Osteocyte (in vitro differentiated cells): ENCODE measurements around the gene LARP4B. TPM values are rescaled to one million over a fixed set of nuclear protein-coding genes. Genes with fewer than 3 reads are reported as not detected.

ENCODE experiments used
- DNase-seq: peaks from one replicate; pipeline ENCODE4 v3.0.0; 2021; ENCODE audit warnings: mixed read lengths; ENCODE audit not compliant: unreplicated experiment; ENCODE audit errors: extremely low spot score
- H3K27ac Mint-ChIP-seq: one replicate; pipeline ENCODE4 v1.8.0; 2021; ENCODE audit warnings: mild to moderate bottlenecking, mixed read lengths; ENCODE audit not compliant: unreplicated experiment
- H3K27me3 Mint-ChIP-seq: one replicate; pipeline ENCODE4 v1.8.0; 2021; ENCODE audit warnings: mixed read lengths; ENCODE audit not compliant: unreplicated experiment
- H3K36me3 Mint-ChIP-seq: one replicate; pipeline ENCODE4 v1.8.0; 2021; ENCODE audit warnings: mixed read lengths; ENCODE audit not compliant: unreplicated experiment
- H3K4me1 Mint-ChIP-seq: one replicate; pipeline ENCODE4 v1.8.0; 2021; ENCODE audit warnings: mixed read lengths; ENCODE audit not compliant: unreplicated experiment
- H3K4me3 Mint-ChIP-seq: one replicate; pipeline ENCODE4 v1.8.0; 2021; ENCODE audit warnings: mild to moderate bottlenecking, moderate library complexity, mixed read lengths; ENCODE audit not compliant: unreplicated experiment
- H3K9me3 Mint-ChIP-seq: one replicate; pipeline ENCODE4 v1.8.0; 2021; ENCODE audit warnings: mixed read lengths; ENCODE audit not compliant: unreplicated experiment
- total RNA-seq: library from RNA; stranded (reverse); gene quantifications from 2 replicates; pipeline ENCODE4 v1.2.1, GENCODE V29; 2021
- TF ChIP-seq, protein P1 (sequence below): fragments of 200-600 bp; sonication (generic); IDR thresholded peaks from 2 replicates; pipeline ENCODE4 v1.5.0; 2021; ENCODE audit warnings: antibody characterized with exemption, mild to moderate bottlenecking, moderate library complexity

The LARP4B gene
- total RNA-seq, 1 donor from 2014 or later: 79.6 TPM

GRCh38 chr10:786633-787474, 144.7 kb downstream of the LARP4B start:
- peaks cover 4% of the 10 kb centered on the region for H3K4me1 Mint-ChIP-seq

DNA sequence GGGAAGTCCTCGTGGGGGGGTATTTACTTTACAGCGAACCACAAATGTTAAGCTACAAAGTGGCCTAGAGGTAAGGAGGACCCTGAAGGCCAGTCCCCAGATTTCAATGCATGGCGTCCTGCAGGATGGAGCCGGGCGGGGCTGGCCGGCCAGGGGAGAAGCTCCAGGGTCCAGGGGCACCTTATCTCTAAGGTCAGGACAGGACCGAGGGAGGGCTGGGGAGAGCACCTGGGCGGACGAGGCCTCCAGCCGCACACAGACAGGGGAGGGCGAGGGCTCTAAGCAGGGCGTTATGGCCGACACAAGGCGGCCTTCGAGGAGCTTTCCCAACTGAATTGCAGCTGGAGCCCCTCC, 145.7 kb downstream of the LARP4B start:
- H3K27ac Mint-ChIP-seq: no peak overlapping the region
- no peak overlapping the region for H3K4me3 Mint-ChIP-seq
- H3K36me3 Mint-ChIP-seq: no peaks in the 10 kb centered on the region
- H3K9me3 Mint-ChIP-seq: no peaks in the 10 kb centered on the region
- DNase-seq: no peak
- H3K27me3 Mint-ChIP-seq: no peaks in the 10 kb centered on the region
- H3K4me1 Mint-ChIP-seq: peaks cover 4% of the 10 kb centered on the region
- TF ChIP-seq, protein P1, sequence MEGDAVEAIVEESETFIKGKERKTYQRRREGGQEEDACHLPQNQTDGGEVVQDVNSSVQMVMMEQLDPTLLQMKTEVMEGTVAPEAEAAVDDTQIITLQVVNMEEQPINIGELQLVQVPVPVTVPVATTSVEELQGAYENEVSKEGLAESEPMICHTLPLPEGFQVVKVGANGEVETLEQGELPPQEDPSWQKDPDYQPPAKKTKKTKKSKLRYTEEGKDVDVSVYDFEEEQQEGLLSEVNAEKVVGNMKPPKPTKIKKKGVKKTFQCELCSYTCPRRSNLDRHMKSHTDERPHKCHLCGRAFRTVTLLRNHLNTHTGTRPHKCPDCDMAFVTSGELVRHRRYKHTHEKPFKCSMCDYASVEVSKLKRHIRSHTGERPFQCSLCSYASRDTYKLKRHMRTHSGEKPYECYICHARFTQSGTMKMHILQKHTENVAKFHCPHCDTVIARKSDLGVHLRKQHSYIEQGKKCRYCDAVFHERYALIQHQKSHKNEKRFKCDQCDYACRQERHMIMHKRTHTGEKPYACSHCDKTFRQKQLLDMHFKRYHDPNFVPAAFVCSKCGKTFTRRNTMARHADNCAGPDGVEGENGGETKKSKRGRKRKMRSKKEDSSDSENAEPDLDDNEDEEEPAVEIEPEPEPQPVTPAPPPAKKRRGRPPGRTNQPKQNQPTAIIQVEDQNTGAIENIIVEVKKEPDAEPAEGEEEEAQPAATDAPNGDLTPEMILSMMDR: no peak

More at GRCh38 chr10:786633-787474, 144.7 kb downstream of the LARP4B start:
- Mint-ChIP-seq H3K4me3 (no peak overlapping the region), H3K27ac (no peak overlapping the region), H3K27me3 (no peaks in the 10 kb centered on the region), H3K36me3 (no peaks in the 10 kb centered on the region), H3K9me3 (no peaks in the 10 kb centered on the region)
- peak; percentile 76 for DNase-seq
- TF ChIP-seq, protein P1: no peak

DNA sequence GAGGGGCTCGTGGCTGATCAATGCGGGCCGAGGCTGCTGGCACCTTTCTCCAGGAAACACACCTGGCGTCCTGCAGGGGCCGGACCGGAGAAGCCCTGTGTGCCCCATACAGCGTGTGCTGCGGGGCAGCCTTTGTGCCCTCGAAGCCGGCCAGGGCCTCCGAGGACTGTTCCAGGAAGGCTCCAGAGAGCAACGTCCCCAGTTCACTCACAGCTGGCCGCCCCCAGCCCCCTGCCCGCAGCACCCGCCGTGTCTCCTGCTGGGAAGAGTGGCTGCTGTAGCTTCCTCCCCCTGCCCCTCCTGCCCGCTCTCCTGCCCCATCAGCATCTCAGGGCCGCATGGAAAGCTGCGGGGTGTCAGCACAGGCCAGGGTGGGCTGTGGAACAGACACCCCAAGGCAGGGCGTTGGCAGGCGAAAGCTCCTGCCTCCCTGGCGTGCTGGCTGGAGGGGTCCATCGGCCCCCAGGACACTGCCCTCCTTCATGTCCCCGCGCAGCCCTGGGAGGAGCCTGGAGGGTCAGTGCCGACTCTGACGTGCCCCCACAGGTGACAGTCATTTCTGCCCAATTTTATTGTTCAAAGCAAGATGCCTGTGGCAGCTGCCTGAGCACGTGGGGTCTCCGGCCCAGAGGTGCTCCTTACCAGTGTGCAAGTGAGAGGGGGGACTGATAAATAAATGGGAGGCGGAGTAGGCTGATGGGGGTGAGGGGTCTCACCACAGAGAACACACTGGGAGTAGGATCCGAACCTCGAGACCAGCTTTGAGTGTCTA, 146.2 kb downstream of the LARP4B start:
- no peak overlapping the region for H3K27ac Mint-ChIP-seq
- no peaks in the 10 kb centered on the region for H3K36me3 Mint-ChIP-seq
- H3K27me3 Mint-ChIP-seq: no peaks in the 10 kb centered on the region
- no peak overlapping the region for H3K4me3 Mint-ChIP-seq
- peak; percentile 83 for DNase-seq
- H3K4me1 Mint-ChIP-seq: peaks cover 4% of the 10 kb centered on the region
- TF ChIP-seq, protein P1: no peak
- no peaks in the 10 kb centered on the region for H3K9me3 Mint-ChIP-seq

- DNase-seq: no peak
- Mint-ChIP-seq H3K27me3 (no peaks in the 10 kb centered on the region), H3K36me3 (no peaks in the 10 kb centered on the region), H3K4me3 (no peak overlapping the region), H3K9me3 (no peaks in the 10 kb centered on the region), H3K27ac (no peak overlapping the region), H3K4me1 (peaks cover 4% of the 10 kb centered on the region)
- TF ChIP-seq, protein P1: no peak
These were observed 147.0 kb downstream of the LARP4B start for GRCh38 chr10:784403-785088.
